Activated T-helper 1 cell treated with anti-CD3 and anti-CD28 coated beads, Interleukin-2, amount 50 U/mL, for 16 hours (primary cell): ENCODE results near the gene DOCK1.

Source experiments
- DNase-seq, 2 donors: peaks; one replicate each; pipeline ENCODE4 v3.0.0-alpha.2; 2020; ENCODE audit warnings: low read depth in 1 of 2, low spot score in 1 of 2

Gene DOCK1

GRCh38 chr10:127449490-127449889 lies 544.3 kb downstream of the DOCK1 start:
- DNase-seq, result no peak

- DNase-seq, result no peak
Observed at GRCh38 chr10:127450644-127451043, 545.4 kb downstream of the DOCK1 start.

GRCh38 chr10:127451628-127452027 lies 546.4 kb downstream of the DOCK1 start:
- DNase-seq, result no peak

- DNase-seq, result no peak
Observed at GRCh38 chr10:127452568-127452967, 547.3 kb downstream of the DOCK1 start.

- no peak for DNase-seq
Observed at GRCh38 chr10:127453706-127454105, 548.5 kb downstream of the DOCK1 start.

- no peak for DNase-seq
Observed at GRCh38 chr10:127456122-127456521, 550.9 kb downstream of the DOCK1 start.

- no peak for DNase-seq
Observed at GRCh38 chr10:127458016-127458810, 553.0 kb downstream of the DOCK1 start.

- no peak for DNase-seq
Observed at GRCh38 chr10:127458829-127459228, 553.6 kb downstream of the DOCK1 start.

- DNase-seq, result no peak
Observed at GRCh38 chr10:127459918-127460317, 554.7 kb downstream of the DOCK1 start.

- DNase-seq, result no peak
Observed at GRCh38 chr10:127462643-127463295, 557.5 kb downstream of the DOCK1 start.

GRCh38 chr10:127463548-127463947 lies 558.3 kb downstream of the DOCK1 start:
- no peak for DNase-seq

- DNase-seq, result no peak
Observed at GRCh38 chr10:127464561-127464960, 559.3 kb downstream of the DOCK1 start.

- no peak for DNase-seq
Observed at GRCh38 chr10:127467811-127468210, 562.6 kb downstream of the DOCK1 start.

- DNase-seq, result no peak
Observed at GRCh38 chr10:127468632-127469031, 563.4 kb downstream of the DOCK1 start.

GRCh38 chr10:127470911-127471310 lies 565.7 kb downstream of the DOCK1 start:
- DNase-seq, result no peak

GRCh38 chr10:127472976-127473375 lies 567.7 kb downstream of the DOCK1 start:
- no peak for DNase-seq

- DNase-seq, result no peak
Observed at GRCh38 chr10:127474501-127474900, 569.3 kb downstream of the DOCK1 start.

- no peak for DNase-seq
Observed at GRCh38 chr10:127485153-127485857, 580.1 kb downstream of the DOCK1 start.

- no peak for DNase-seq
Observed at GRCh38 chr10:127486355-127486754, 581.1 kb downstream of the DOCK1 start.

- DNase-seq, result no peak
Observed at GRCh38 chr10:127492607-127493250, 587.5 kb downstream of the DOCK1 start.

GRCh38 chr10:127496035-127496434 lies 590.8 kb downstream of the DOCK1 start:
- DNase-seq, result no peak

- no peak for DNase-seq
Observed at GRCh38 chr10:127497685-127498084, 592.5 kb downstream of the DOCK1 start.
